22Rv1 (cell line): ENCODE results near the gene MAP1LC3A.

Experiments used
- ZFX ChIP-seq: fragments of 450-650 bp; IDR thresholded peaks from 2 replicates; pipeline ENCODE4 v1.6.1; 2017; ENCODE audit warnings: antibody characterized with exemption, borderline replicate concordance
- TF ChIP-seq, protein P1 (sequence below): fragments of 450-650 bp; IDR thresholded peaks from 2 replicates; pipeline ENCODE4 v1.5.1; 2017; ENCODE audit warnings: mild to moderate bottlenecking

DNA sequence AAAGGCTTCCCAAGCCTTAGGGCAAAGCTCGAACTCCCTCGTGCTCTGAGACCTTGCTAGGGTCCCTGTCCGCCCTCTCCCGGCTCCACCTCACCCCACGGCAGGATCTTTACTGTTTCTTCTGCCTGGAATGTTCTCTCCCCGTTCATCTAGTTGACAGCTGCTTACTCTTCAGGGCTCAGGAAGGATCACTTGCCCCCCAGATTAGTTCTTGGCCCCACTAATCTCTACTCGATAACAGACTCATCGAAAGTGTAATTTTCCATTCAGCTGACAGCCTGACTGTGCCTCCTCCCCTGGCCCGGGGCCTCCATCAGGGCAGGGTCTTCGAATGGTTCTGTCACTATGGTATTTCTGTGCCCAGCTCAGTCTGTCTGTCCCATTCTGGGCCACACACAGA is 3.1 kb downstream of the MAP1LC3A start:
- TF ChIP-seq, protein P1, sequence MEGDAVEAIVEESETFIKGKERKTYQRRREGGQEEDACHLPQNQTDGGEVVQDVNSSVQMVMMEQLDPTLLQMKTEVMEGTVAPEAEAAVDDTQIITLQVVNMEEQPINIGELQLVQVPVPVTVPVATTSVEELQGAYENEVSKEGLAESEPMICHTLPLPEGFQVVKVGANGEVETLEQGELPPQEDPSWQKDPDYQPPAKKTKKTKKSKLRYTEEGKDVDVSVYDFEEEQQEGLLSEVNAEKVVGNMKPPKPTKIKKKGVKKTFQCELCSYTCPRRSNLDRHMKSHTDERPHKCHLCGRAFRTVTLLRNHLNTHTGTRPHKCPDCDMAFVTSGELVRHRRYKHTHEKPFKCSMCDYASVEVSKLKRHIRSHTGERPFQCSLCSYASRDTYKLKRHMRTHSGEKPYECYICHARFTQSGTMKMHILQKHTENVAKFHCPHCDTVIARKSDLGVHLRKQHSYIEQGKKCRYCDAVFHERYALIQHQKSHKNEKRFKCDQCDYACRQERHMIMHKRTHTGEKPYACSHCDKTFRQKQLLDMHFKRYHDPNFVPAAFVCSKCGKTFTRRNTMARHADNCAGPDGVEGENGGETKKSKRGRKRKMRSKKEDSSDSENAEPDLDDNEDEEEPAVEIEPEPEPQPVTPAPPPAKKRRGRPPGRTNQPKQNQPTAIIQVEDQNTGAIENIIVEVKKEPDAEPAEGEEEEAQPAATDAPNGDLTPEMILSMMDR = no peak
- TF ChIP-seq ZFX = no peak
